Jurkat, Clone E6-1 (cell line): ENCODE results near the gene SSBP2.
A peak's percentile ranks its signal among the peaks of the same experiment; 100 is the strongest.
"Not testable (repeated sequence)": the region's sequence is repeated elsewhere in the genome, so short reads cannot be mapped to it uniquely, and the experiment has no call there.

ENCODE experiments used
- DNase-seq: peaks from one replicate; pipeline ENCODE4 v3.0.0-alpha.2; 2011; ENCODE audit warnings: low read depth, low spot score
- H3K4me3 ChIP-seq: 2 replicates; pipeline ENCODE4 v1.5.1; 2011; ENCODE audit warnings: mild to moderate bottlenecking, low read length, control low read depth, moderate library complexity

The SSBP2 gene

GRCh38 chr5:81506900-81507588, 243.9 kb downstream of the SSBP2 start:
- H3K4me3 ChIP-seq: no peak overlapping the region
- peak; percentile 89 for DNase-seq

GRCh38 chr5:81506378-81506777, 244.5 kb downstream of the SSBP2 start:
- no peak for DNase-seq
- no peak overlapping the region for H3K4me3 ChIP-seq

- DNase-seq: no peak
- no peak overlapping the region for H3K4me3 ChIP-seq
These were observed 245.2 kb downstream of the SSBP2 start for GRCh38 chr5:81505672-81506071.

- H3K4me3 ChIP-seq, DNase-seq: not testable (repeated sequence)
These were observed 247.3 kb downstream of the SSBP2 start for GRCh38 chr5:81503602-81504001.

GRCh38 chr5:81495286-81495685, 255.6 kb downstream of the SSBP2 start:
- H3K4me3 ChIP-seq: no peak overlapping the region

GRCh38 chr5:81488862-81489261, 262.0 kb downstream of the SSBP2 start:
- no peak for DNase-seq
- H3K4me3 ChIP-seq: no peak overlapping the region

More at GRCh38 chr5:81495286-81495685, 255.6 kb downstream of the SSBP2 start:
- no peak for DNase-seq

- no peak overlapping the region for H3K4me3 ChIP-seq
- DNase-seq: no peak
These were observed 264.2 kb downstream of the SSBP2 start for GRCh38 chr5:81486711-81487110.

- no peak overlapping the region for H3K4me3 ChIP-seq
- no peak for DNase-seq
These were observed 268.3 kb downstream of the SSBP2 start for GRCh38 chr5:81482595-81482994.

GRCh38 chr5:81473395-81473794, 277.5 kb downstream of the SSBP2 start:
- not testable (repeated sequence) for H3K4me3 ChIP-seq, DNase-seq

- no peak for DNase-seq
- no peak overlapping the region for H3K4me3 ChIP-seq
These were observed 281.2 kb downstream of the SSBP2 start for GRCh38 chr5:81469676-81470075.

- no peak overlapping the region for H3K4me3 ChIP-seq
- DNase-seq: no peak
These were observed 300.0 kb downstream of the SSBP2 start for GRCh38 chr5:81450940-81451339.

GRCh38 chr5:81435023-81435422, 315.9 kb downstream of the SSBP2 start:
- no peak overlapping the region for H3K4me3 ChIP-seq
- no peak for DNase-seq

GRCh38 chr5:81429985-81430384, 320.9 kb downstream of the SSBP2 start:
- DNase-seq: no peak
- no peak overlapping the region for H3K4me3 ChIP-seq

GRCh38 chr5:81429363-81429762, 321.5 kb downstream of the SSBP2 start:
- no peak for DNase-seq
- no peak overlapping the region for H3K4me3 ChIP-seq

GRCh38 chr5:81428861-81429260, 322.0 kb downstream of the SSBP2 start:
- no peak for DNase-seq

GRCh38 chr5:81428446-81428845, 322.5 kb downstream of the SSBP2 start:
- no peak for DNase-seq
- H3K4me3 ChIP-seq: no peak overlapping the region

More at GRCh38 chr5:81428861-81429260, 322.0 kb downstream of the SSBP2 start:
- no peak overlapping the region for H3K4me3 ChIP-seq

- no peak overlapping the region for H3K4me3 ChIP-seq
- no peak for DNase-seq
These were observed 323.3 kb downstream of the SSBP2 start for GRCh38 chr5:81427566-81427965.

- no peak for DNase-seq
- no peak overlapping the region for H3K4me3 ChIP-seq
These were observed 324.4 kb downstream of the SSBP2 start for GRCh38 chr5:81426359-81427030.

GRCh38 chr5:81425569-81425968, 325.3 kb downstream of the SSBP2 start:
- peak; percentile 54 for DNase-seq
- H3K4me3 ChIP-seq: no peak overlapping the region

- H3K4me3 ChIP-seq: no peak overlapping the region
- DNase-seq: no peak
These were observed 326.2 kb downstream of the SSBP2 start for GRCh38 chr5:81424728-81425127.

GRCh38 chr5:81422671-81423070, 328.2 kb downstream of the SSBP2 start:
- no peak for DNase-seq
- no peak overlapping the region for H3K4me3 ChIP-seq
